ENCODE data around the gene PLIN4.
"Not testable (repeated sequence)": the region's sequence is repeated elsewhere in the genome, so short reads cannot be mapped to it uniquely, and the experiment has no call there.

The PLIN4 gene

DNA sequence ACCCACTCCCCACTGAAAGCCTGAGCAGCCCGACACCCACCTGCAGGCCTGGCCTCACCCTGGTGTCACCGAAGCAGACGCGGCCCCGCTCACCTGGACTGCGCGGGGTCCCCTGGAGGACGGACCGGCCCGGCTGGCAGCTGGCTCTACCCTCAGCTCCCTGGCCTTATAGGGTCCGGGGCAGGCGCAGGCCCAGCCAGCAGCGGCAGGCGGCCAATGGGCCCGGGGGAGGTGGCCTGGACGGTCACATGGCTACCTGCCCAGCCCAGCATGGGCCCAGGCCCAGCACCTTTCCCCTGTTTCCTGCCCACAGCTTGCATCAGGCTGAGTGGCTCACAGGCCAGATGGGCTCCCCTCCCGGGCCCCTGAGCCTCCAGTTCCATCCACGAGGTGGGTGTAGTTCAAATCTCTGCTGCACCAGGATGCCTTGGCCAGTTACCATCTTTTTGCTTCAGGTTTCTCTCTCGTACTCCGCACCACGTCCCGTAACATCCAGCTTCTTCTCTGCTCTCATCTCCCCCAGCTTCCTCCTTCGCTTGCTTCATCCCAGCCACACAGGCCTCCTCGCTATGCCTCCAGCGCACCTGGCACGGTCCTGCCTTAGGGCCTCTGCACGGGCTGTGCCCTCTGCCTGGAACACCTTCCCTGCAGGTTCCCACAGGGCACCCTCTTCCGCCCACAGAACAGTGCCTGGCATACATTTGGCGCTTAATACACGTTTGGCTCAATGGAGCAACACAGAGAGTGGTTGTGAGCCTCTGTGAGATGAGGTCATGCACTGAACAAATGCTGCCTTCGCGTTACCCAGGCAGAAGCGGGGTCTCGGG, at the start of gene PLIN4:
Gene PLIN4, minus strand, starts transcription at position 142 of the 827 bp plus-strand sequence. CDS start 214 bp downstream, outside the sequence.
- Histone ChIP-seq H3K4me3 (ENCODE audit: low read length) (no peak within 1 kb of the TSS), H3K9ac (ENCODE audit: low read length) (no peak within 1 kb of the TSS), H3K9me3 (ENCODE audit: control insufficient read depth, low read depth, low read length) (no peaks in the 10 kb centered on the region), H3K27ac (ENCODE audit: low read length) (no peak within 1 kb of the TSS), H3K27me3 (ENCODE audit: control insufficient read depth, insufficient read depth, low read length) (peaks cover 40% of the 10 kb centered on the region), H3K4me1 (ENCODE audit: control insufficient read depth, low read depth, low read length) (no peaks in the 10 kb centered on the region), H3K36me3 (ENCODE audit: control insufficient read depth, low read depth, low read length) (no peaks in the 10 kb centered on the region)

DNA sequence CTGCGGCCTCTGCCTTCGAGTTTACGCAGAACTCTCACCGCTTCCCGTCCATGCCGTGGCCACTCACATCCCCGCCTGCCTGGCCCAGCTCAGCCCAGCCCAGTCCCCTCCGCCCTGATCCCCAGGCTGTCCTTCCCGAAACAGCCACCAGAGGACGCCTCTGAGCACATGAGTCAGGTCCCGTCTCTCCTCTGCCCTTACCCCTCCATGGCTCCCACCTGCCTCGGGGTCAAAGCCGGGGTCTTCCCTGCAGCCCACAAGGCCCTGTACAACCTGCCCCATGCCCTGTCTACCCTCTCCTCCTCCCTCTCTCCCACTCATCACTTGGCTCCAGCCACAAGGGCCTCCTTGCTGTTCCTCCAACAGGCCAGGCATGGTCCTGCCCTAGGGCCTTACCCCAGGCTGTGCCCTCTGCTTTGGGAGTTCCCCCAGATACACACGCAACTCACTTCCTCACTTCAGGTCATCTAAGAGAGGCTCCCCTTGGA, 49.3 kb upstream of the PLIN4 start:
- H3K36me3 ChIP-seq (ENCODE audit: control insufficient read depth, low read depth, low read length) = no peaks in the 10 kb centered on the region
- no peak overlapping the region for H3K27ac ChIP-seq (ENCODE audit: low read length)
- H3K9me3 ChIP-seq (ENCODE audit: control insufficient read depth, low read depth, low read length) = no peaks in the 10 kb centered on the region
- H3K27me3 ChIP-seq (ENCODE audit: control insufficient read depth, insufficient read depth, low read length) = no peaks in the 10 kb centered on the region
- no peaks in the 10 kb centered on the region for H3K4me1 ChIP-seq (ENCODE audit: control insufficient read depth, low read depth, low read length)
- H3K4me3 ChIP-seq (ENCODE audit: low read length) = no peak overlapping the region
- no peak overlapping the region for H3K9ac ChIP-seq (ENCODE audit: low read length)

GRCh38 chr19:4566402-4567051, 48.2 kb upstream of the PLIN4 start:
- Histone ChIP-seq H3K4me1 (ENCODE audit: control insufficient read depth, low read depth, low read length) (no peaks in the 10 kb centered on the region), H3K27ac (ENCODE audit: low read length) (no peak overlapping the region), H3K9ac (ENCODE audit: low read length) (no peak overlapping the region), H3K4me3 (ENCODE audit: low read length) (no peak overlapping the region), H3K27me3 (ENCODE audit: control insufficient read depth, insufficient read depth, low read length) (no peaks in the 10 kb centered on the region), H3K36me3 (ENCODE audit: control insufficient read depth, low read depth, low read length) (no peaks in the 10 kb centered on the region), H3K9me3 (ENCODE audit: control insufficient read depth, low read depth, low read length) (no peaks in the 10 kb centered on the region)

- not testable (repeated sequence) for H3K9ac ChIP-seq (ENCODE audit: low read length); H3K9me3 ChIP-seq (ENCODE audit: control insufficient read depth, low read depth, low read length); H3K27ac ChIP-seq (ENCODE audit: low read length); H3K27me3 ChIP-seq (ENCODE audit: control insufficient read depth, insufficient read depth, low read length); H3K4me3 ChIP-seq (ENCODE audit: low read length); H3K36me3 ChIP-seq (ENCODE audit: control insufficient read depth, low read depth, low read length); H3K4me1 ChIP-seq (ENCODE audit: control insufficient read depth, low read depth, low read length)
These were observed 45.3 kb upstream of the PLIN4 start for GRCh38 chr19:4563562-4563961.

GRCh38 chr19:4562085-4562484, 43.8 kb upstream of the PLIN4 start:
- H3K27ac ChIP-seq (ENCODE audit: low read length); H3K27me3 ChIP-seq (ENCODE audit: control insufficient read depth, insufficient read depth, low read length); H3K4me1 ChIP-seq (ENCODE audit: control insufficient read depth, low read depth, low read length); H3K9me3 ChIP-seq (ENCODE audit: control insufficient read depth, low read depth, low read length); H3K4me3 ChIP-seq (ENCODE audit: low read length); H3K9ac ChIP-seq (ENCODE audit: low read length); H3K36me3 ChIP-seq (ENCODE audit: control insufficient read depth, low read depth, low read length): not testable (repeated sequence)

DNA sequence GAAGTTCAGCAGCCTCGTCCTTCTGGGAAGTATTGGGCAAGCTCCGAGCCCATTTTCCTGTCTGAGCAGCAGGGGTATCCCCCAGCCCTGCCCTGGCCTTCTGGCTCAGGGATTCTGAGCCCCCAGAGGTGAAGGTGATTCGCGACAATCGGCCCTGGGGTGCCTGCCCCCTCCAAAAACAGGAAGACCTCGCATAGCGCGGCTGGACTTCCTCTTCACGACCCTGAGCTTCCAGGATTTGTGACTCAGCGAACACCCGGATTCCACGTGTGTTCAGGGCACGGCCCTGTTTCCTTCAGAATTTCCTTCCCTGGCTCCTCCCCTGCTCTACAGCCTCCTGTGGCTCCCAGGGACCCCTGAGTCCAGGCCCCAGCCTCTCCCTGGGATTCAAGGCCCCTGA, 41.3 kb upstream of the PLIN4 start, which contains the start of gene SEMA6B:
Gene SEMA6B, minus strand, starts transcription at position 116 of the 400 bp plus-strand sequence. CDS start 1,227 bp downstream, outside the sequence.
- Histone ChIP-seq H3K4me3 (ENCODE audit: low read length) (no peak within 1 kb of the TSS), H3K9me3 (ENCODE audit: control insufficient read depth, low read depth, low read length) (no peaks in the 10 kb centered on the region), H3K27ac (ENCODE audit: low read length) (no peak within 1 kb of the TSS), H3K36me3 (ENCODE audit: control insufficient read depth, low read depth, low read length) (no peaks in the 10 kb centered on the region), H3K4me1 (ENCODE audit: control insufficient read depth, low read depth, low read length) (no peaks in the 10 kb centered on the region), H3K27me3 (ENCODE audit: control insufficient read depth, insufficient read depth, low read length) (no peaks in the 10 kb centered on the region), H3K9ac (ENCODE audit: low read length) (no peak within 1 kb of the TSS)

GRCh38 chr19:4557971-4558941, 40.0 kb upstream of the PLIN4 start:
- no peaks in the 10 kb centered on the region for H3K27me3 ChIP-seq (ENCODE audit: control insufficient read depth, insufficient read depth, low read length)
- H3K4me1 ChIP-seq (ENCODE audit: control insufficient read depth, low read depth, low read length) = no peaks in the 10 kb centered on the region
- peaks cover 9% of the 10 kb centered on the region for H3K36me3 ChIP-seq (ENCODE audit: control insufficient read depth, low read depth, low read length)
- H3K4me3 ChIP-seq (ENCODE audit: low read length) = no peak overlapping the region
- H3K9me3 ChIP-seq (ENCODE audit: control insufficient read depth, low read depth, low read length) = no peaks in the 10 kb centered on the region
- no peak overlapping the region for H3K27ac ChIP-seq (ENCODE audit: low read length)
- H3K9ac ChIP-seq (ENCODE audit: low read length) = no peak overlapping the region

- H3K4me3 ChIP-seq (ENCODE audit: low read length) = no peak overlapping the region
These were observed 39.1 kb upstream of the PLIN4 start for GRCh38 chr19:4557144-4557970.

GRCh38 chr19:4556597-4557127, 38.4 kb upstream of the PLIN4 start:
- no peaks in the 10 kb centered on the region for H3K9me3 ChIP-seq (ENCODE audit: control insufficient read depth, low read depth, low read length)
- H3K36me3 ChIP-seq (ENCODE audit: control insufficient read depth, low read depth, low read length) = peaks cover 17% of the 10 kb centered on the region
- H3K27me3 ChIP-seq (ENCODE audit: control insufficient read depth, insufficient read depth, low read length) = no peaks in the 10 kb centered on the region
- no peak overlapping the region for H3K27ac ChIP-seq (ENCODE audit: low read length)
- no peak overlapping the region for H3K9ac ChIP-seq (ENCODE audit: low read length)
- H3K4me1 ChIP-seq (ENCODE audit: control insufficient read depth, low read depth, low read length) = no peaks in the 10 kb centered on the region
- H3K4me3 ChIP-seq (ENCODE audit: low read length) = no peak overlapping the region

More at GRCh38 chr19:4557144-4557970, 39.1 kb upstream of the PLIN4 start:
- Histone ChIP-seq H3K9me3 (ENCODE audit: control insufficient read depth, low read depth, low read length) (no peaks in the 10 kb centered on the region), H3K27me3 (ENCODE audit: control insufficient read depth, insufficient read depth, low read length) (no peaks in the 10 kb centered on the region), H3K27ac (ENCODE audit: low read length) (no peak overlapping the region), H3K9ac (ENCODE audit: low read length) (no peak overlapping the region), H3K36me3 (ENCODE audit: control insufficient read depth, low read depth, low read length) (peaks cover 17% of the 10 kb centered on the region), H3K4me1 (ENCODE audit: control insufficient read depth, low read depth, low read length) (no peaks in the 10 kb centered on the region)

GRCh38 chr19:4555657-4556561, 37.6 kb upstream of the PLIN4 start:
- Histone ChIP-seq H3K4me3 (ENCODE audit: low read length) (no peak overlapping the region), H3K36me3 (ENCODE audit: control insufficient read depth, low read depth, low read length) (peaks cover 17% of the 10 kb centered on the region)

More at GRCh38 chr19:4555657-4556561, 37.6 kb upstream of the PLIN4 start:
- H3K27ac ChIP-seq (ENCODE audit: low read length) = no peak overlapping the region
- H3K4me1 ChIP-seq (ENCODE audit: control insufficient read depth, low read depth, low read length) = no peaks in the 10 kb centered on the region
- H3K9ac ChIP-seq (ENCODE audit: low read length) = no peak overlapping the region
- H3K27me3 ChIP-seq (ENCODE audit: control insufficient read depth, insufficient read depth, low read length) = no peaks in the 10 kb centered on the region
- H3K9me3 ChIP-seq (ENCODE audit: control insufficient read depth, low read depth, low read length) = no peaks in the 10 kb centered on the region
